GM15510 (cell line): ENCODE data around the gene ZFPL1.

ENCODE experiments used
- POLR2A ChIP-seq: IDR thresholded peaks from 3 replicates; pipeline ENCODE4 v1.6.1; 2011; ENCODE audit warnings: borderline replicate concordance; ENCODE audit not compliant: insufficient read length; ENCODE audit errors: extremely low read depth

The ZFPL1 gene

DNA sequence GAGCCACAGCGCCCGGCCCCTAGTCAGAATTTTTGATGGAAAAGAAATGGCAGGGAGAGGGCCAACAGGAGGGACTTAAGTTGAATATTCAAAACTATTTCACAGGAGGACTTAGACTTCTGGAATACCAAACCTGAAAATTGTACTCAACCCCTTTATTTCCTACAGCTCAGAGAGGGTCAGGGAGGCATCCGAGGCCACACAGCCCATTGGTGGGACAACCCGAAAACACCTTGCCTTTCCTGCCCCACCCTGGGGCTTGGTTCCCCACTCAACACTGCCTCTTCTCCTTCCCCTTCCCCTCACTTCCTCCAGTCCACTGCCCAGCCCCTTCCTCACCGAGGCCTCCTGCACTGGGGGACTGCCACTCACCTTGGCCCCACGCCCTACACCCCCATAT lies 27.0 kb upstream of the ZFPL1 start:
- no peak for TF ChIP-seq POLR2A

DNA sequence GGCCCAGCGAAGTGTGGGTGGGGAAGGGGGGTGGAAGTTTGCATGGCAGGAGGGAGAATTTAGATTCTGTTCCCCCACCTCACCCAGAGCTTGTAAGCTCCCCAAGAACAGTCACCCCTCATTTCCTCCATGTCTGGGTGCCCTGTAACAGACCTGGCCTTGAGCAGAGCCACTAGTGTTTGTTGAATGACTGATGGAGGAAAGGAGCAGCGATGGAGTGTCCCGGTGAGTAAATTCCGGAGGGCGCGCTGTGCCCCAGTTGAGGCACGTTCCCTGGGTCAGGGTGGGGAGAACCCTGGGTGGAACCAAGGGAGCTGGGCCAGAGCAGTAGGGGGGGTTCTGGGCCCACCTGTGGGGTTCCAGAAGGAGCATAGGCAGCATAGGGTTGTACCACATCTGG lies 26.5 kb upstream of the ZFPL1 start:
- TF ChIP-seq POLR2A = no peak

DNA sequence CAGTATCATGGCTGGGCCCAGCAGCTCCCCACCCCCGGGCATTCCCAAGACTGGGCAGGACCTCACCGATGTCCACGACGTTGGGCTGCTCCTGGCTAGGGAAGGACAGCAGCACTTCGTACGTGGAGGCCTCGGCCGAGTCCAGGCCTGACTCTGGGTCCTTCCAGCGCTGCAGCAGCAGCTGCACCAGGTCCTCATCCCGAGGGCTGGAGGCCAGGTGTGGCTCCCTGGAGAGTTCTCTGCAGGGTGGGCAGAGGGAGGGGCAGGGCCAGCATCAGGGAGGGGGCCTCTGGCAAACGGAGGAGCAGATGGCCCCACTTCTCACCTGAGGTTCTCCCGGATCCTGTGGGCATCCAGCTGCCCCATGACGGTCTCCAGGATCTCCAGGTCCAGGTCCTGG lies 26.0 kb upstream of the ZFPL1 start:
- no peak for TF ChIP-seq POLR2A

DNA sequence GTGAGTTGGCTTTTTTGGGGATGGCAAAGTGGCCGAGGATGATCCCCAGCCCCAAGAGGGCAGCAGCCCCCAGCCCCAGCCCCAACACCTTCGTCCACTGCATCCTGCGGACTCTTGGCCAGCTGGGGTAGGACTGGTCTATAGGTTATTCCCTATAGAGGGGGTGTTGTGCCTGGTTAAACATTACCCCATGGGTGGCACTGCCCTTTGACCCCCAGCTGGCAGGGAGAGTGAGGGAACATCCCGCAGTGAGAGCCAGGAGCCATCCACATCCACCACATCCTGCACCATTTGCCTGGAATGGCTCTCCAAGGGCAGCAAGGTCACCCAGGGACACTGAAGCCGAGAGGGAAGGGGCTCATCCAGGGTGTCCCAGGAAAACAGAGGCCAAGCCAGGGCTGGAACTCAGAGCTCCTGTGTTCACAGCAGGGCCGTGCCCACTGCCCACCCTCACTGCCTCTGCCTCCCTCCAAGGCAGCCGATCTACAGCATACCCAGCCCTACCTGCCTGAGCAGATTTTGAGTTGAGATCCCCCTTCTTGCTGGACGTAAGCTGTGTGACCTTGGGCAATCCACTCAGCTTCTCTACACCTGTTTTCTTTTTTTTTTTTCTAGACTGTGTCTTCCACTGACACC lies 25.5 kb upstream of the ZFPL1 start, which contains the start of gene NAALADL1:
Gene NAALADL1, minus strand, starts transcription at position 135 of the 636 bp plus-strand sequence. Its CDS starts 32 bp downstream, at position 103.
- no peak for TF ChIP-seq POLR2A

DNA sequence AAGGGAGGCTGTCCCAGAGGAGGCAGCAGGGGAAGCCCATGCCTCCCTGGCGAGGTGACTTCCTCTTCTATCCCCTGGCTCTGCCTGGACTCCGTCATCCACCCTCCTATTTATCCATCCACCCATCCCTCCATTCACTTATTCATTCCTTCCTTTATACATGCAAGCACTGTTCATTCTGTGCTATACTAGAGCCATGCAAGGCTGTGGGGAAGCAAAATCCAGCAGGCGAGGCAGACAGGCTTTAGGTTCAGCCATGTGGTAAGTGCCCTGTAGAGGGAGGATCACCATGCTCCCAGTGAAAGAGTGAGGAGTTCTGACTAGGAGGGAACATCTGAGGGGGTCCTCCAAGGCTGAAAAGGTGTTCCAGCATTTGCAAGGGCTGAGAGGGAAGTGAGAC lies 24.5 kb upstream of the ZFPL1 start:
- TF ChIP-seq POLR2A = no peak

DNA sequence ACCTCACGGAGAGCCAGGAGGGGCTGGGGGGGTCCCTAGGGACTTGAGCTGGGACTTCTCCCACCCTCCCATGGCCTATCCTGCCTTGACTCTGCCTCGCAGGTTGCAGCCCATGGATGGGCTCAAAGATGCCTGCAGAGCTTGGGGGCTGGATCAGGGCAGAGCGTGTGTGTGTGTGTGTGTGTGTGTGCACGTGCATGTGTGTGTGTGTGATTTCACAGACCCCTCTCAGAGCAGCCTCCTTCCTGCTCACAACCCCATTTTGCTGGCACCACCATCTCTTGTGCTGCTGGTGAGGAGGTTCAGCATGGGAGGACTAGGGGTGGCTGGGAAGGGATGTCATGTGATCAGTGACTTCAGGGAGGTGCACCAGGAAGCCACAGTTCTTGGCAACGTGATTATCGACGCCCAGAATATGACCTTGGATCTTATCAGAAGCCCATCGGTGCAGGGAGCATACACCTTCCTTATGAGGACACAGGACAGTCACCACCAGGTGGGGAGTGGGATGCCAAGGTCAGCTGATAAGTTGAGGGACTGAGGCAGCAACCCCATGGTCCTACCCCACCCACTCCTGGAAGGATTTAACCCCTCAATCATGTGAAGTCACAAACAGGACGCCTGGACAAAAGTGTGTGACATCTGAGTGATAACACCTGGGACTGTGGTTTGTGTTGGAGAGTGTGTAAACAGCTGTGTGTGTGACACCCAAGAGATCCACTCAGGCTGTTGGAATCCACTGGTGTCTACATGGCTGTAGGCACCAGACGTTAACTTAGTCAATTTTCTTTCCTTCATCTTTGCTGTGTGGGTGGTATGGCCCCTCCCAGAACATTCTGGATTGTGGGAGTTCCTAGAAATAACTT lies 23.8 kb upstream of the ZFPL1 start:
- no peak for TF ChIP-seq POLR2A

DNA sequence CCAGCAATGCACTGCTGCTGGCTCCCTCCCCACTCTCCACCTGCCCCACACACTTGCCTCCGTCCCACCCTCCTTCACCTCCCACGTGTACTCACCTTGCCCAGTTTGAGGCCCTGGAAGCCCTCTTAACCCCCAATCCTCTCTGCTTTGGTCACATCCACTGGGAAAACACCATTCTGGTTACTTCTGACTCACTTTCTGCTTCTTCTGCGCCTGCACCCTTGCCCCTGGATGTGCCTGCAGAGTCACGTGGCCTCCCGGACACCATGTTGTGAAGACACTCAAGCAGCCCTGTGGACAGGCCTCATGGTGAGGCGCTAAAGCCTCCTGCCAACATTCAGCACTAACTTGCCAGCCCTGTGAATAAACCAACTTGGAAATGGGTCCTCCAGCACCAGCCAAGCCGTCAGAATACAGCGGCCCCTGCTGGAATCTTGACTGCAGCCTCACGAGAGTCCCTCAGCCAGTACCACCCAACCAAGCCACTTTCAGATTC lies 23.1 kb upstream of the ZFPL1 start:
- no peak for TF ChIP-seq POLR2A

DNA sequence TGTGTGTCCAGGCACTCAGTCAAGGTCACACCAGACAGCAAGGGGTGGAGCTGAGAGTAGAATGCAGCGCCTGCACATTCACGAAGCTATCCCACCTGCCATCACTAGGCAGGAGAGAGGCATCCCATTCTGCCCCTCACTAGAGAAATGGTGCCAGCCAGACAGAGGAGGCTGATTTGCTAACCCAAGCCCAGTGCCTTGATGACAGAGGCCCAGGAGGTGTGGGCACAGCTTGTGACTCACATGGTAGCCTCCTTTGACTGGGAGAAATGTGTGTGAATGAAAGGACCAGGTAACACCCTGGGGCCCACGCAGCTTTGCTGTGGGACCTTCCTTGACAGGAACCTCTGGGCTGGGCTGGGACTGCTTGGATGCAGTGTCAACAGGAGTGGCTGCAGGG lies 20.5 kb upstream of the ZFPL1 start:
- TF ChIP-seq POLR2A = no peak

DNA sequence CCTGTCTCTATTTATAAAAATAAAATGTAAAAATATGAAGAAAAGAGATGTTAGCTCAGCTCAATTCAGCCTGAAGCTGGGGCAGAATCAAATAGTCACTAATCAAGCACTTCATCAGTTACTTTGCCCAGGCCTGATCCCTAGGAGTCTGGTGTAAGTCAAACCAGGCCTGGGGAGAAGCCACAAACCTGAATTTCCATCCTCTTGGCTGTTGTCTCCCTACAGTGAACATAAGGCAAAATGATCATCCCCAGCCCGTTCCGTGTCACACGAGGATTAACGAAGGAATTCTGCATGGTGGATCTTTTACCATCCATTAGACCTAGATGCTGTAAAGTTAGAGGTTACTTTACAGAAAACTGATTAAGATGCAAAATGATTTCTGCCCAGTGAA lies 19.2 kb upstream of the ZFPL1 start:
- TF ChIP-seq POLR2A = no peak

DNA sequence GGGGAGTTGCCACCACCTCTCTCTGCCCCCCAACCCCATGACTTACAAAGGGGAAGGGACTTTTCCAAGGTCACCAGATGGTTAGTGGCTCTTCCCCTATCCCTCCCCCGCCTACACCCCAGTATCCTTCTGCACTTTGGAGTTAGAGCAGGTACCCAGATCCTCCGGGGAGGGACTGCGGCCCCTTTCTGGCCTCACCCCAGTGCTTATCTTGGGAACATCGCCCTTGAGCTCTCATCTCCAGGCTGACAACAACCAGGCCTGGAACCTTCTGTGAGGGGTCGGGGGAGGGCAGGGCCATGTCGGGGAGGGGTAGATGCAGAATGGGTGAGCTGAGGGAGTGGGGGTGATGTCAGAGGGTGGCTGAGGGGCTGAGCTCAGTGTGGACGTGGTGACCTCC lies 18.2 kb upstream of the ZFPL1 start:
- no peak for TF ChIP-seq POLR2A

DNA sequence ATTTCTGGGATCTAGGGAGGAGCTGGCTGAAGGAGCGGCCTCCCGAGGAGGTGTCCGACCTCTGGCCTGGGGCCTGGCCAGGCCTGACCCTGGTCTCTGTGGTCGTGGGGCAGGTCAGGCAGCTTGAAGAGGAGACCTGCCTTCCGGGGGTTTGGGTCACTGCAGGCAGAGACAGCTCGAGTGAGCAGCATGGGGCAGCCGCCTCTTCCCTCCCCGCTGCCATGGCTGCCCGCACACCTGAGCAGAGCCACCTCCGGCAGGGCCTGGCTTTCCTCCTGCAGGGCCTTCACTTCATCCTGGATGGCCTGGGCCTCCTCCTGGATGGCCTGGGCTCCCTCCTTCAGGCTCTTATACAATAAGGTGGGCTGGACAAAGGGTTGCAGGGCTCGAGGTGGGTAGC lies 17.7 kb upstream of the ZFPL1 start:
- no peak for TF ChIP-seq POLR2A

DNA sequence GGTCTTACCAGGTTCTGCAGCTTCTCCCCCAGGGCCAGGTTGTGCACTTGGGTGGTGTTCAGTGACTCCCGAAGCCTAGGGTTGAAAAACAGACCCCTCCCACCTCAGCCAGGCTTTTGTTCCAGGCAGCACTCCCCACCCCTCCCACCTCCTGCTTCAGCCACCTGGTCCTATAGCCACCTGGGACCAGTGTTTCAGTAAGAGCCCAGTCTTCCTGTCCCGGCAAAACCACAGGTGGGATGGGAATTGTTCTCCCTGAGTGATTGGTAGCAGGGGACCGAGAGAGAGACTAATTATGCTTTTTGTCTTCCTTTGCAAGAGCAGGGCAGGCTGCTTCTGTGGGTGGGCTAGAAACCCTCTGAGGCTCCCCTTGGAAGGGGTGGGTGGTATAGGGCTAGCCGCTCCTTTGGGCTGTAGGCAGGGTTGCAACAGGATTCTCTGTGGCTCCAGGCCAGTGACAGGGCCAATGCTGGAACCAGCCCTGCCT lies 17.2 kb upstream of the ZFPL1 start:
- TF ChIP-seq POLR2A = no peak

DNA sequence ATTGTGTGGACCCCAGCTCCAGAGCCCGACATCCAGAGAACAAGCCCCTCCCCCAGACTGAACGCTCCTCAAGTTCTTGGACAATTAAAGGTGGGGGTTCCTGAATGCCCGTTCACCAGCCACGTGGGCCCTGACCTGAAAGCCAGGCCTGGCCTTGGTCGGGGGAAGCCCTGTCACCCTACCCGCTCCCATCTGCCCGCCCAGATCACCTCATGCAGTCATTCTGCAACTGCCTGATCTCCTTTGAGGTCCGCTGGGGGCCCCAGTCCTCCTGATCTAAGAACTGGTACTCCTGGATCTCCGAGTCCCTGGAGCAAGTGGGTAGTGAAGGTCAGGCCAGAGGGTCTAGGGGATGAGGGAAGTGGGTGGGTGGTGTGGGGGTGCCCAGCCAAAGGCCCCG lies 16.6 kb upstream of the ZFPL1 start:
- no peak for TF ChIP-seq POLR2A

DNA sequence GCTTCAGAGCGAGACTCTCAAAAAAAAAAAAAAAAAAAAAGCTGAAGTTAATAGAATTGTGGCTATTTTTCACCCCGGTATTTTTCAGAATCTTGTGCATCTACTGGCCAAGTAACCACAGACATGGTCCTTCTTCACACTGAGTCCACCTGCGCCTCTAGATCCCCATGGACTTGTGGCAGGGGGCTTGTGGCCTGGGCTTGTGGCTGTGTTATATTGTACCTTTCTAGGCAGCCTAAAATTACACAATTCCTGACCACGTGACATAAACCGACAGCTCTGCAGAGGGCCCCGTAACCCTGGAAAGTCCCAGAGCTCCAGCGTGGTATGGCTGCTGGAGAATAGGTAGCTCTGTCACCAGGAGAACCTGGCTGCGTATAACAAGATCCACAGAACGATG lies 14.8 kb upstream of the ZFPL1 start:
- no peak for TF ChIP-seq POLR2A

DNA sequence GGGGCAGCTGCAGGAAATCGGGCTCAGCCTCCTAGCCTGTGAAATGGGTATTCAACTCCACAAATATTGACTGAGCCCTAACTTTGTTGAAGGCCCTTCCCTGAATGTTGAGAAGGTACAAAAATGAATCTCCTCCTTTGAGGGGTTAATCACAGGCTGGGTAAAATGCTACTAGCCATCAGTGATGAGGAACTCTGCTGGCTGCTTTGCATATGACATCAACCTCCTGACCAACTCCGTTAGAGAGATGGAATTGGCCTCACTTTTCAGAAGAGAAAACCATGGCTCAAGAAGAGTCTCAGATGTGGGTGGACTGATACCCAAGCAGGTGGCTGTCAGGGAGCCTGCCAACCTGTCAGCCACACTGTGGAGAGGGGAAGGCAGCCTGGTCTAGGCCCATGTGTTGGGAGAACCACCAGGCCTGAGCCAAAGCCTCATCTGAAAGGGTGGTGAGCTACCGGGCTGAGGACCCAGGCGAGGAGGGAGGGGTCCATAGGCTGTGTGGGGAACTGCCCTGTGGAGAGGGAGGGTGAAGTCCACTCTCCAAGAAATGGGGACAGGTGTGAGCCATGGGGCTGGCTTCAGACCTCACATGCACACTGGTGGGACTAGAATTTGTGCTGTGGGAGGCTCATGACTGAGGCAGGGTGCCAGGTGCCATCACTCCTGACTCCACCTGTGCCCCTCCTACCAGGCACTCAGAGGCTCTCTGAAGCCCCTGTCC lies 12.0 kb upstream of the ZFPL1 start:
- no peak for TF ChIP-seq POLR2A
